Testis (tissue), 3 donors: Measurements from ENCODE around the gene ANKH. TPM values are rescaled to one million over a fixed set of nuclear protein-coding genes. Genes with fewer than 3 reads are reported as not detected.
A peak's percentile ranks its signal among the peaks of the same experiment; 100 is the strongest.

ENCODE experiments used
- DNase-seq: peaks from one replicate; pipeline ENCODE4 v3.0.0-alpha.2; 2019
- H3K27ac ChIP-seq, 2 donors: fragments of 200-600 bp; sonication (generic); one replicate each; pipeline ENCODE4 v1.5.1; 2019
- H3K27me3 ChIP-seq: fragments of 200-600 bp; sonication (generic); one replicate; pipeline ENCODE4 v1.5.1; 2019
- H3K36me3 ChIP-seq: fragments of 200-600 bp; sonication (generic); one replicate; pipeline ENCODE4 v1.5.1; 2017; ENCODE audit warnings: low read depth; ENCODE audit errors: missing control alignments
- H3K4me1 ChIP-seq: fragments of 200-600 bp; sonication (generic); one replicate; pipeline ENCODE4 v1.5.1; 2019
- H3K4me3 ChIP-seq, 2 donors: fragments of 200-600 bp; sonication (generic); one replicate each; pipeline ENCODE4 v1.5.1; 2017 to 2019
- H3K9me3 ChIP-seq: fragments of 200-600 bp; sonication (generic); one replicate; pipeline ENCODE4 v1.5.1; 2017
- CTCF ChIP-seq, 3 experiments: fragments of 450-650 bp in 2 of 3; fragments of 200-600 bp in 1 of 3; sonication (generic) in 1 of 3; IDR thresholded peaks; one replicate each; pipeline ENCODE4 v1.5.1; 2016 to 2019; ENCODE audit warnings: antibody characterized with exemption in 3 of 3, mild to moderate bottlenecking in 2 of 3, moderate library complexity in 1 of 3
- POLR2A ChIP-seq: fragments of 450-650 bp; IDR thresholded peaks from one replicate; pipeline ENCODE4 v1.6.1; 2017; ENCODE audit warnings: antibody characterized with exemption, mild to moderate bottlenecking, moderate library complexity
- WGBS, 2 donors: methylation state at CpG; one replicate each; pipeline ENCODE4 v1.1.5; 2018; 5-methylcytosine and 5-hydroxymethylcytosine counted together
- intact Hi-C: fragments of 100-400 bp; cut with DNase I; formaldehyde crosslinking; loops from one replicate; pipeline ENCODE4 v1.15.1; 2023; ENCODE audit warnings: low total_unique reads
- polyA plus RNA-seq: library from polyadenylated mRNA; stranded (reverse); fragments of 350-450 nt; fragmentation: Illumina TruSeq; extraction: RNeasy Lipid Tissue Mini Kit (QIAGEN cat#74804); gene quantifications from one replicate; pipeline ENCODE4 v1.2.3, GENCODE V29; 2014; ENCODE audit warnings: low read depth, low replicate concordance; ENCODE audit not compliant: insufficient read depth
- total RNA-seq, 2 donors: library from RNA; depleted of rRNA; stranded (reverse); fragments of >200 nt; gene quantifications; one replicate each; pipeline ENCODE4 v1.2.3, GENCODE V29; 2016

Gene ANKH
- total and polyA plus RNA-seq, 3 donors from 2014 or later: 14.3 to 16.2 (median 15.8) TPM

GRCh38 chr5:14900693-14901461, 29.3 kb upstream of the ANKH start:
- TF ChIP-seq POLR2A: no peak
- no peak for TF ChIP-seq CTCF (IDR thresholded peaks at IDR 0.05)
- Histone ChIP-seq H3K4me1 (peaks cover 6% of the 10 kb centered on the region), H3K27me3 (no peaks in the 10 kb centered on the region), H3K36me3 (no peaks in the 10 kb centered on the region), H3K4me3 (no peak overlapping the region), H3K27ac (no peak overlapping the region), H3K9me3 (no peaks in the 10 kb centered on the region)
- DNase-seq: peak; percentile 38
- WGBS, 2 donors: 38 to 51% methylated on average over 9 of the region's 9 CpGs
- intact Hi-C loops: no loop called here

GRCh38 chr5:14896131-14896530, 24.6 kb upstream of the ANKH start:
- 81 to 82% methylated on average over 7 of the region's 7 CpGs for WGBS, 2 donors
- peaks cover 6% of the 10 kb centered on the region for H3K4me1 ChIP-seq
- H3K27ac ChIP-seq: no peak overlapping the region
- TF ChIP-seq POLR2A (no peak), CTCF (IDR thresholded peaks at IDR 0.05) (no peak)
- intact Hi-C loops: no loop called here
- DNase-seq: no peak
- H3K4me3 ChIP-seq: no peak overlapping the region
- H3K9me3 ChIP-seq: no peaks in the 10 kb centered on the region
- no peaks in the 10 kb centered on the region for H3K27me3 ChIP-seq
- H3K36me3 ChIP-seq: no peaks in the 10 kb centered on the region

- Histone ChIP-seq H3K4me1 (no peaks in the 10 kb centered on the region), H3K27ac (no peak overlapping the region), H3K27me3 (no peaks in the 10 kb centered on the region), H3K36me3 (no peaks in the 10 kb centered on the region), H3K9me3 (no peaks in the 10 kb centered on the region), H3K4me3 (no peak overlapping the region)
- 83 to 85% methylated on average over 6 of the region's 6 CpGs for WGBS, 2 donors
- intact Hi-C loops: no loop called here
- DNase-seq: no peak
- TF ChIP-seq POLR2A (no peak), CTCF (IDR thresholded peaks at IDR 0.05) (no peak)
These were observed 23.7 kb upstream of the ANKH start for GRCh38 chr5:14895301-14895700.

- 94 to 97% methylated on average over 3 of the region's 3 CpGs for WGBS, 2 donors
- H3K4me1 ChIP-seq: no peaks in the 10 kb centered on the region
- H3K36me3 ChIP-seq: no peaks in the 10 kb centered on the region
- H3K27me3 ChIP-seq: no peaks in the 10 kb centered on the region
- H3K27ac ChIP-seq: no peak overlapping the region
- H3K4me3 ChIP-seq: no peak overlapping the region
- TF ChIP-seq POLR2A (no peak), CTCF (IDR thresholded peaks at IDR 0.05) (no peak)
- DNase-seq: no peak
- H3K9me3 ChIP-seq: no peaks in the 10 kb centered on the region
- intact Hi-C loops: no loop called here
These were observed 23.2 kb upstream of the ANKH start for GRCh38 chr5:14894748-14895147.

GRCh38 chr5:14893381-14893780, 21.8 kb upstream of the ANKH start:
- Histone ChIP-seq H3K36me3 (no peaks in the 10 kb centered on the region), H3K27ac (no peak overlapping the region), H3K4me1 (no peaks in the 10 kb centered on the region), H3K27me3 (no peaks in the 10 kb centered on the region), H3K4me3 (no peak overlapping the region), H3K9me3 (no peaks in the 10 kb centered on the region)
- intact Hi-C loops: no loop called here
- no peak for TF ChIP-seq POLR2A
- TF ChIP-seq CTCF (IDR thresholded peaks at IDR 0.05): no peak
- no peak for DNase-seq
